GM18519 (cell line): ENCODE data around the gene KCNK6.
A peak's percentile ranks its signal among the peaks of the same experiment; 100 is the strongest.

Experiments
- ATAC-seq: cut with Tn5 transposase; IDR thresholded peaks from one replicate; pipeline ENCODE4 v1.9.1; 2021; ENCODE audit warnings: mild to moderate bottlenecking, moderate library complexity; ENCODE audit not compliant: unreplicated experiment, low FRiP score

Gene KCNK6

DNA sequence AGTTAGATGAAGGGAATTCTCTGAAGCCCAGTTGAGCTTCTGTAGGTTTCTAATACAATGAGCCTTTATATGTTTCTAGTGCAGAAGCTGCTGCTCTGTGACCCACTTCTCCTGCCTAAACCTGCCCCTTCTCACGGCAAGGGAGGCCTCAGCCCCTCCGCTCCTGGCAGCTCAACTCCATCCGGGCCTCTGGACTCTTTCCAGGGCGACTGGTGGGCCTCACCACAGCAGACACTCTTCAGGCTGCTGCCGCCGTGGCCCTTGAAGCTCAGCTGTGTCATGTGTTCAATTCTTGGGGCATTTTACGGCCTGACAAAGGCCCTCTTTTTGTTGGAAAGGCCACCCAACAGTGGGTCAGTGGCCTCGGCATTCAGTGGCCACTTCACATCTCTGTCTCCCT, 25.6 kb upstream of the KCNK6 start:
- no peak for ATAC-seq

DNA sequence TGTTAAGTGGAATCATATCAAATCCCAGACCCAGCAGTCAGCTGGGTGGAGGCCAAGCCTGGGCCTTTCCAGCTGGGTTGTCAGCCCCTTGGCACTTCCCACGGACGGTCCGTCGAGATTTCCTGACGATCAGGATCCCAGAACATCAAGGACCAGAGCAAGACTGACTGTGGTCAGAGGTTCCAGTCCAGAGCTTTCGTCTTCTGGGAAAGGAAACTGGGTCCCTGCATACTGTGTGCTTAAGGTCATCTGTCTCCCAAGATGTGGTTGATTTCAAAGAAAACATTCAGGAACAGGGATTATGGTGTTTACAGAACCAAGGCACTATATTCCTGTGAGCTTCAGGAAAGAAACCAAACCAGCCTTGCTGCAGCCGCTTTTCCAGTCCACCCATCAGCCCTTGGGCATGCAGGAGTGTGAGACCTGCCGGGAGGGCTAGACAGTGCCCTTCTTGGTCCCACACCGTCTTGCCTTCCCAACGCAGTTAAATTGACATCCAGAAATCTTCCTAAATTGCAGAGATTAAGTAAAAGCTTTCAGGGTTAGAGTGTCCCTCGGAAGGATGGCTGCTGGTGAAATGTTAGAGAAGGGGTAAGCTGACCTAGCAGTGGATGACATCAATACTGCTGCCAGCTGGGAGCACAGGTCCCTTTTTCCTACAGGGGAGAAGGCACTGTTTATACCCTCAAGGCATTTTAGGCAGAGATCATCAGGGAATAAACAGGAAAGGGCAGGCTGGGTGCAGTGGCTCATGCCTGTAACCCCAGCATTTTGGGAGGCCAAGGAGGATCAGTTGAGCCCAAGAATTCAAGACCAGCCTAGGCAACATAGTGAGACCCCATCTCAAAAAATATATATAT, 20.6 kb upstream of the KCNK6 start:
- no peak for ATAC-seq

DNA sequence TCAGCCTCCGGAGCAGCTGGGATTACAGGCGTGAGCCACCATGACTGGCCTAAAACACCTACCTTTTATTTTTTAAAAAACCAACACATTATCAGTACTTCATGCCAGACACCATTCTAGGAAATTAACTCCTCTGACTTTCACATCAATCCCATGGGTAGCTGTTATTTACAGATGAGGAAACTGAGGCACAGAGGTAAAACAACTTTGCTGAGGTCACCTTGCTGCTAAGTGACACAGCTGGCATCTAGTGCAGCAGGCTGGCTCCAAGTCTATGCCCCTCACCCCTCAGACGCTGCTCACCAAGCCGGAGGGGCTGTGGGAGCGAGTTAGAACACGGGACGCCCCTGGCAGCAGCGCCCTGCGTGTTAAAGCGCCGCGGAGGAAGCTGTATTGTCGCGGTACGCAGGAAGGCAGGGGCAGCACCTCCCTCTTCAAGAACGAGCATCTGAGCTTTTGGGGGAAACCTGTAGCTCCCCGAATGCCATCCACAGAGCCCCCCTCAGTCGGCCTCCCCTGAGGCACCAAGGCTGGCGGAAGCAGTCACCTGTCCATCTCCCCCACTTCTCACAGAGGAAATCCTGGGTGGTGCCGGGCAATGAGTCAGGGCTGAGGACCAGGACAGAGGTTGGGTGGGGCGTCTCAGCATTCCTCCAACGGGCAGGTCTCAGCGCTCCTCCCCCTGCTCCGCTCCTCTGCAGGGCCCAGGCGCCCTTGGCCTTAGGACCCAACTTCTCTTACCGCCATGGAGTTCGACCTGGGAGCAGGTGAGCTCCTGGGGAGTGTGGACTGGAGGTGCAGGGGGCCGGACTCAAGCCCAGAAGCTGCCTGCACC, 15.9 kb upstream of the KCNK6 start, which contains the start of gene C19orf33:
C19orf33 (plus strand) TSS at position 735 of the 835 bp plus-strand sequence; CDS start at position 746, 11 bp downstream.
- no peak for ATAC-seq

- no peak for ATAC-seq
These were observed 15.2 kb upstream of the KCNK6 start for GRCh38 chr19:38304352-38304865.

- ATAC-seq: no peak
These were observed 14.7 kb upstream of the KCNK6 start for GRCh38 chr19:38304866-38305429.

- ATAC-seq: no peak
These were observed 13.4 kb upstream of the KCNK6 start for GRCh38 chr19:38306236-38306635.

- ATAC-seq: no peak
These were observed 12.6 kb upstream of the KCNK6 start for GRCh38 chr19:38307076-38307475.

- ATAC-seq: no peak
These were observed 12.0 kb upstream of the KCNK6 start for GRCh38 chr19:38307597-38307996.

DNA sequence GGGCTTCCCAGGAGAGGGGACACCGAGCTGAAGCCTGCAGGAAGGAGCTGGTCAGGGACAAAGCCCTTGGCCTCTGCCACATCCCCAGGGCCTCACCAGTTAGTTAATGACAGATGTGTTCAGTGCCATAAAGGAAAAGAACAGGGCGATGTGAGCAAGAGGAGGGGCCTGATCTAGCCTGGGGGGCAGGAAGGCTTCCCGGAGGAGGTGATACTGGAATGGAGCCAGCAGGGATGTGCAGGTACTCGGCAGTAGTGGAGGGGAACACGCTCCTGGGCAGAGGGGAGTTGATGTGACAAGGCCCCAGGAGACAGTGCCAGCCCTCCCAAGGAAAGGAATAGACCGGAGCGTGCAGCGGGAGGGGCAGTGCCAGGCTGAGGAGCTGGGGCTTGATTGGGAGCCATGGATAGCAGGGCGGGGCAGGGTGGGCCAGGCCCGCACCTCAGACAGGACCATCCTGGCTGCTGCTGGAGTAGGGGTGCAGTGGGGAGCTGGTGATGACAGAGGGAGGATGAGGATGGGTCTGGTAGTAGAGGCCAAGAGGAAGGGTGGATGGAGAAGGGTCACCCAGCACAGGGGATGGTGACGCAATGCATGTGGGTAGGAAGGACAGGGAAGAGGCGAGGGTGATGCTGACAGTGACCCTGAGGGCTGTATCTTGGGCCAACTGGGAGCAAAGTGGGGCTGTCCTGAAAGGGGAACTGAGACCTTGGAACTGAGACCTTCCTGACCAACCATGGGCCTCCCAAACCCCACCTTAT, 11.5 kb upstream of the KCNK6 start:
- ATAC-seq: no peak

DNA sequence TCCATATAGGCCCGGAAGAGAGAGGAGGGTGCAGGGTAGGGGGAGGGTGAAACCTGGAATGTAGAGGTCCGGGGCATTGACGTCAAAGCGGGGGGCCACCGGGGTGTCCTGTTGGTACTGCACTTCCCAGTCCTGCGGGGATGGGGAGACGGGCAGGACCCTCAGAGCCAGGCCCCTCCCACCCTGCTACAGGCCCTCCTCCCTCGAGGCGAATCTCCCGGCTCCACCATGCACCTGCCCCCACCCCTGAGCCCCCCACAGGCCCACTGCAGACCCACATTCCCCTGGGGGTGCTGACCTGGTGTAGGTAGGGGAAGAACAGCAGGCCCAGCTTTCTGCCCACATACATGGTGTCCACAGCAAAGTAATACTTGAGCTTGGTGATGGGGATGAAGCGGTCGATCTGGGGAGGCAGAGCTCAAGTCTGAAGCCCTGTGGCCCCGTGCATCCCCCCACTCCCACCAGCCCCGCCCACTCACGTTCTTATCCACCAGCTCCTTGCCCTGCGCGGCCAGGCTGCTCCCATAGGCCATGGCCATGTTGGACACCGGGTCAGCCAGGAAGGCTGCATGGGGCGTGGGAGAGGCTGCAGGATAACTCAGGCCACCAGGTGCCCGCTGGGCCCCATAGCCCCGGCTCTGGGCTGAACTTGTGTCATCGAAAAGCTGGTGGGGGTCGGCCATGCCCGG, 10.6 kb upstream of the KCNK6 start:
- ATAC-seq: no peak

- ATAC-seq: no peak
These were observed 9.9 kb upstream of the KCNK6 start for GRCh38 chr19:38309615-38310278.

DNA sequence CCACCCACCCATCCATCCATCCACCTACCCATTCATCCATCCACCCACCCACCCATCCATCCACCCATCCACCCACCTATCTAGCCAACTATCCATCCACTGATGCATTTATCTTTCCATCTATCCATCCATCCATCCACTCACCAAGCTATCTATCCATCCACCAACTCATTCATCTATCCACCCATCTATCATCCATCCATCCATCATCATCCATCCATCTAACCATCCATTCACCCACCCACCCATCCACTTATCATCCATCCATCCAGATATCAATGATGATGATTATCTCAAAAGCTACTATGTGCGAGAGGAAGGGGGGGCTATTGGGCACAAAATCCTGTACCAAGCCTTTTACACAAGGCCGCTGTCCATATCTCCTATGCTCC, 9.4 kb upstream of the KCNK6 start:
- ATAC-seq: no peak

GRCh38 chr19:38310986-38311385, 8.7 kb upstream of the KCNK6 start:
- no peak for ATAC-seq

GRCh38 chr19:38315657-38316476, 3.8 kb upstream of the KCNK6 start, which contains the start of gene YIF1B:
Gene YIF1B (minus strand): TSS chr19:38315947. CDS start chr19:38315917, 30 bp downstream.
- ATAC-seq: peak; percentile 68

GRCh38 chr19:38316477-38317067, 3.1 kb upstream of the KCNK6 start:
- ATAC-seq: no peak

DNA sequence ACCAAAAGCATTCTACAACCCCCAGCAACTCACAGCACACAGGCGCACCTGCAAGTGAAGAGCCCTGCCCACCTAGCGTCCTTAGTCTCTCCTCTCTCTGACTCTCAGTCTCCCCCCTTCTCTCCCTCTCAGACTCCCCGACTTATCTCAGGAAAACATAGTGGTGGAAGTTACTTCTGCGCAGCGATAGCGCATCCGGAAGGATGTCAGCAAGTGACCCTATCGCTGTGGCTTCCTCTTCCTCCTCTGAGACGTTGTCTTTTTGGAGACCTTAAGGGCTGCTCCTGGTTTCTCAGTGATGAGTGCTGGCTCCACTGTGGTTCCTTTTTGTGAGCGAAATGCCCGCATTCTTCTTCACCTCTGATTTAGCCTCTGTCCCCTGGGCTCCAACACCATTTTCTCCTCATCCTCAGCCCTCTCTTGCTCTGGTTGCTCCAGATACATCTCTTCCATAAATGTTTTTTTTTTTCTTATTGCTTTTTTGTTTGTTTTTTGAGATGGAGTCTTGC, 2.5 kb upstream of the KCNK6 start:
- no peak for ATAC-seq

DNA sequence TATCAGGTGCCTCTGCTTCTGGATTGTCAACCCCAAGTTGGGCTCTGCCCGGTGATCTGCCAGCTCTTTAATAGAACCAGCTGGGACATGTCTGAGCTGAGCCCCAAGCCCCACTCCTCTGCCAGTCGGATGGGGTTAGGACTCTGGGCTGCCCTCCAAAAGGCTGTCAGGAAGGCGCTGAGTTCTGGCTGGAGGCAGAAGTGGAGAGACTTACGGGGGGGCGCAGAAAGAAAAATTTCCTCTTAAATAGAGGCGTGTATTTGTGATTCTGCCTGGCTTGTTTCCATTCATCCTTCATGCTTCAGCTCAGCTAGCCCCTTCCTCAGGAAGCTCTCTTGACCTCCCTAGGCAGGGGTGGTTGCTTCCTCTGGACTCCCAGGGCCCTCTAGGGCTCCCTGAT, 985 bp upstream of the KCNK6 start:
- ATAC-seq: no peak

GRCh38 chr19:38320969-38321339, 1.3 kb downstream of the KCNK6 start:
- ATAC-seq: no peak
